Measurements from ENCODE around the gene TANGO6. TPM values are rescaled to one million over a fixed set of nuclear protein-coding genes. Genes with fewer than 3 reads are reported as not detected.

The TANGO6 gene
- total RNA-seq, 1 donor, result 38.0 TPM

DNA sequence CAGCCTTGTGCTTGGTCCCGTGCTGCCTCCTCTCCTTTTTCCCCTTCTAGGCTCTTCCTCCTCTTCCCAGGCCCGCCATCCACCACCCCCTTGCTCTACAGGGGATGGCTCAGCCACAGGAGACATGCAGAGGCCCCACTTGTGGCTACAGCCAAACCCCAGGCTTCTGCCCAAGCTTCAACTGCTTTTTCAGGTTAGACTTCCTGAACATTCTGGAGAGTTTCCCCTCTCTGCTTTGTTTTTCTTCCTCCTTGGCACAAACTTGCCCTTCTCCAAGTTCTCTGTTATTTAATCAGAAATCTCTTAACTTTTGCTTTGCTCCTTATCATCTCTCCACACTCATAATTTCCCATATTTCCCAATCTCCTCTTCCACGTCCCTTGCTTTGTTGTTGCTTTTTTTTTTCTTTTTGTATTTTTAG lies 243.8 kb downstream of the TANGO6 start:
- no peaks in the 10 kb centered on the region for H4K20me1 ChIP-seq (ENCODE audit: insufficient read depth, low read length)
- H3K4me1 ChIP-seq (ENCODE audit: insufficient read depth, low read length), result peaks cover 12% of the 10 kb centered on the region
- H3K36me3 ChIP-seq (ENCODE audit: insufficient read depth, low read length), result peaks cover 6% of the 10 kb centered on the region
- TF ChIP-seq, protein P1, sequence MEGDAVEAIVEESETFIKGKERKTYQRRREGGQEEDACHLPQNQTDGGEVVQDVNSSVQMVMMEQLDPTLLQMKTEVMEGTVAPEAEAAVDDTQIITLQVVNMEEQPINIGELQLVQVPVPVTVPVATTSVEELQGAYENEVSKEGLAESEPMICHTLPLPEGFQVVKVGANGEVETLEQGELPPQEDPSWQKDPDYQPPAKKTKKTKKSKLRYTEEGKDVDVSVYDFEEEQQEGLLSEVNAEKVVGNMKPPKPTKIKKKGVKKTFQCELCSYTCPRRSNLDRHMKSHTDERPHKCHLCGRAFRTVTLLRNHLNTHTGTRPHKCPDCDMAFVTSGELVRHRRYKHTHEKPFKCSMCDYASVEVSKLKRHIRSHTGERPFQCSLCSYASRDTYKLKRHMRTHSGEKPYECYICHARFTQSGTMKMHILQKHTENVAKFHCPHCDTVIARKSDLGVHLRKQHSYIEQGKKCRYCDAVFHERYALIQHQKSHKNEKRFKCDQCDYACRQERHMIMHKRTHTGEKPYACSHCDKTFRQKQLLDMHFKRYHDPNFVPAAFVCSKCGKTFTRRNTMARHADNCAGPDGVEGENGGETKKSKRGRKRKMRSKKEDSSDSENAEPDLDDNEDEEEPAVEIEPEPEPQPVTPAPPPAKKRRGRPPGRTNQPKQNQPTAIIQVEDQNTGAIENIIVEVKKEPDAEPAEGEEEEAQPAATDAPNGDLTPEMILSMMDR (IDR thresholded peaks at IDR 0.05; ENCODE audit: extremely low read depth, low read depth, low read length), result no peak
- no peak for DNase-seq (ENCODE audit: insufficient read length, low spot score, missing footprints)
- no peaks in the 10 kb centered on the region for H3K9me3 ChIP-seq (ENCODE audit: low read depth, low read length)
- no peak overlapping the region for H2AFZ ChIP-seq (ENCODE audit: low read length)
- H3K27ac ChIP-seq (ENCODE audit: low read depth, low read length), result no peak overlapping the region
- no peak overlapping the region for H3K4me3 ChIP-seq (ENCODE audit: insufficient read depth, low read length)
- no peaks in the 10 kb centered on the region for H3K79me2 ChIP-seq (ENCODE audit: insufficient read depth, low read length)
- H3K27me3 ChIP-seq (ENCODE audit: insufficient read depth, low read length), result no peaks in the 10 kb centered on the region
- H3K4me2 ChIP-seq (ENCODE audit: insufficient read depth, low read length), result no peak overlapping the region

DNA sequence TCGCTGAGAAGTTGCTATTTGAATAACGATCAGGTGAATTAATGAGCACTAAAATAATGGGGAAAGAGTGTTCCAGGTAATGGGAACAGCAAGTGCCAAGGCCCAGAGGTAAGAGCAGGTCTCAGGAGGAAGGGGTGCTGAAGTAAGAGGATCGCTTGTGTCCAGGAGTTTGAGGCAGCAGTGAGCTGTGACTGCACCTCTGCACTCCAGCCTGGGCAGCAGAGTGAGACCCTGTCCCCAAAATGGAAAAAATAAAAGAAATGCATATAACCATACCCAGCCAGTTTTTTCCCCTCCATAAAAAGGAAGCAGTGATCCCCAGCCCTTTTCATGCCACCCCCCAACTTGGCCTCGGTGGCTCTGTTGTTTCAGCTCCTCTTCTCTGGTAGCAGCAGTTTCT lies 245.4 kb downstream of the TANGO6 start:
- TF ChIP-seq, protein P1 (IDR thresholded peaks at IDR 0.05; ENCODE audit: extremely low read depth, low read depth, low read length), result no peak
- Histone ChIP-seq H3K4me2 (ENCODE audit: insufficient read depth, low read length) (no peak overlapping the region), H4K20me1 (ENCODE audit: insufficient read depth, low read length) (no peaks in the 10 kb centered on the region)

DNA sequence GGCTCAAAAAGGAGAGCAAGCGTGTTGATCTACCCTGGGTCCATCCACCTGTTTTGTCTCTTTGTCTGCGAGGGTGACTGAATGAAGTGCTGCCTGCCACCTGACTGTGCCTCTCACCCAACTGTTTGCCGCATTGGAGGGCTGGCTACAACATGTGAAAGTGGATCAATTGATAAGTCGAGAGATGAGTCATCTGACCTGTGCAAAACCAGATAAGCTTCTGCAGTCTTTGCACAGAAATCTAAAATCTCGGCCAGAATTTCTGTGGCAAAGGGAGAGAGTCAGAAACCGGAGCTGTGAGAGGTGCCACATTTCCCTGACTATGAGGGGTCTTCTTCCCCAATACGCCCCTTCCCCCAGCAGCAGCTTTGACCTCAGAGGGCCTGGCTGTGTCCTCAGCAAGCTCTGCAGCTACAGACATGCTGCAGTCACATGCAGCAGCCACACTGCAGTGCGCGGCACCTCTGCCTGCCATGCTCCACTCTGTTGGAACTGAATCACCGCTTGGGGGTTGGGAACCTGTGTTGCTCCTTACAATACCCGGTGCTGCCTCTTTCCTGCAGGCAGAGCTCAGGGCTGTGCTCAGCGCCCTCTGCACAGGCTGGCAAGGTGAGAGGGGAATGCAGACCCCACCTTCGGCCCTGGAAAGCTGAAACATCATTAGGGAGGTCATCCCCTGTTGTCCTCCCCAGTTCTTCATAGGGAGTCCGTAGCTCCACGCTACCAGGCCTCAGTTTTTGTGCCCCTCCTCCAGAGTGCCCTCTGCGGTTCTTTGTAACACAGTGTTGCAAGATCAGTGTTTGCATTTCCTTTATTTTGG lies 246.0 kb downstream of the TANGO6 start:
- no peaks in the 10 kb centered on the region for H3K9me3 ChIP-seq (ENCODE audit: low read depth, low read length)
- peaks cover 5% of the 10 kb centered on the region for H3K4me1 ChIP-seq (ENCODE audit: insufficient read depth, low read length)
- no peaks in the 10 kb centered on the region for H3K27me3 ChIP-seq (ENCODE audit: insufficient read depth, low read length)
- no peak overlapping the region for H3K4me2 ChIP-seq (ENCODE audit: insufficient read depth, low read length)
- no peaks in the 10 kb centered on the region for H3K79me2 ChIP-seq (ENCODE audit: insufficient read depth, low read length)
- TF ChIP-seq, protein P1 (IDR thresholded peaks at IDR 0.05; ENCODE audit: extremely low read depth, low read depth, low read length), result no peak
- no peak overlapping the region for H2AFZ ChIP-seq (ENCODE audit: low read length)
- no peaks in the 10 kb centered on the region for H4K20me1 ChIP-seq (ENCODE audit: insufficient read depth, low read length)
- no peak overlapping the region for H3K27ac ChIP-seq (ENCODE audit: low read depth, low read length)
- H3K36me3 ChIP-seq (ENCODE audit: insufficient read depth, low read length), result peaks cover 6% of the 10 kb centered on the region
- no peak overlapping the region for H3K4me3 ChIP-seq (ENCODE audit: insufficient read depth, low read length)
- DNase-seq (ENCODE audit: insufficient read length, low spot score, missing footprints), result no peak

More for the DNA sequence above, 245.4 kb downstream of the TANGO6 start:
- Histone ChIP-seq H2AFZ (ENCODE audit: low read length) (no peak overlapping the region), H3K79me2 (ENCODE audit: insufficient read depth, low read length) (no peaks in the 10 kb centered on the region), H3K4me1 (ENCODE audit: insufficient read depth, low read length) (peaks cover 11% of the 10 kb centered on the region), H3K4me3 (ENCODE audit: insufficient read depth, low read length) (no peak overlapping the region), H3K27me3 (ENCODE audit: insufficient read depth, low read length) (no peaks in the 10 kb centered on the region), H3K9me3 (ENCODE audit: low read depth, low read length) (no peaks in the 10 kb centered on the region), H3K36me3 (ENCODE audit: insufficient read depth, low read length) (peaks cover 6% of the 10 kb centered on the region), H3K27ac (ENCODE audit: low read depth, low read length) (no peak overlapping the region)
- no peak for DNase-seq (ENCODE audit: insufficient read length, low spot score, missing footprints)

DNA sequence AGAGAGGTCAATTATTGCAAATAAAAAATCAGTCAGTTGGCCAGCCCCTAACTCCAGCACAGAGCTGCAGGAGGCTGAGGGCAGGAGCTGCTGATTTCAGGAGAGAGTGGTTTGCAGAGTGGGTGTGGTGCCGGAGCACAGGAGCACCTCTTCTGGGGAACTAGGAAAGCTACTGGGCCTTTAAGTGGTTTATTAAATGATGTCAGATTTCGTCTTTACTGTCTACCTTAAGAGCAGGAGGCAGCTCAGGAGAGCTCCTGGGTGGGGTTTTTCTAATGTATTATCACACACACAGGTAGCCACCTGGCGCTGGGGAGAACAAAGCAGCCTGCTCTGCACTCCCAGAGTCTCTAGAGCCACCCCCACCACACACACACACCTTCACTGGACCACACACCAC lies 250.6 kb downstream of the TANGO6 start:
- TF ChIP-seq, protein P1 (IDR thresholded peaks at IDR 0.05; ENCODE audit: extremely low read depth, low read depth, low read length), result no peak

More for the DNA sequence above, 250.6 kb downstream of the TANGO6 start:
- Histone ChIP-seq H3K27me3 (ENCODE audit: insufficient read depth, low read length) (no peaks in the 10 kb centered on the region), H3K4me1 (ENCODE audit: insufficient read depth, low read length) (no peaks in the 10 kb centered on the region), H3K79me2 (ENCODE audit: insufficient read depth, low read length) (no peaks in the 10 kb centered on the region), H3K9me3 (ENCODE audit: low read depth, low read length) (no peaks in the 10 kb centered on the region), H4K20me1 (ENCODE audit: insufficient read depth, low read length) (no peaks in the 10 kb centered on the region), H2AFZ (ENCODE audit: low read length) (no peak overlapping the region), H3K4me3 (ENCODE audit: insufficient read depth, low read length) (no peak overlapping the region), H3K4me2 (ENCODE audit: insufficient read depth, low read length) (no peak overlapping the region), H3K27ac (ENCODE audit: low read depth, low read length) (no peak overlapping the region), H3K36me3 (ENCODE audit: insufficient read depth, low read length) (no peaks in the 10 kb centered on the region)
- DNase-seq (ENCODE audit: insufficient read length, low spot score, missing footprints), result no peak

Data from osteoblast (primary cell).